Naive B cell (primary cell): ENCODE data around the gene ASB6. TPM values are rescaled to one million over a fixed set of nuclear protein-coding genes. Genes with fewer than 3 reads are reported as not detected.

Source experiments
- ATAC-seq, 2 donors: fragments of 150-1000 bp; cut with Tn5 transposase; 2 replicates each; pipeline ENCODE4 v1.10.0; 2021; ENCODE audit warnings: low read depth in 2 of 2, mild to moderate bottlenecking in 2 of 2, moderate library complexity in 2 of 2
- DNase-seq: peaks from one replicate; pipeline ENCODE4 v3.0.0; 2022
- H3K27ac Mint-ChIP-seq, 6 donors: one replicate each; pipeline ENCODE4 v1.8.0; 2020 to 2022; ENCODE audit warnings: mild to moderate bottlenecking in 6 of 6, mixed read lengths in 6 of 6, moderate library complexity in 5 of 6, inconsistent platforms in 2 of 6
- H3K27me3 Mint-ChIP-seq, 3 donors: one replicate each; pipeline ENCODE4 v1.8.0; 2021 to 2022; ENCODE audit warnings: mixed read lengths in 3 of 3, mild to moderate bottlenecking in 1 of 3
- H3K36me3 Mint-ChIP-seq, 2 donors: one replicate each; pipeline ENCODE4 v1.8.0; 2020 to 2022; ENCODE audit warnings: mixed read lengths in 2 of 2, inconsistent platforms in 1 of 2, mild to moderate bottlenecking in 1 of 2
- H3K4me1 Mint-ChIP-seq, 3 donors: one replicate each; pipeline ENCODE4 v1.8.0; 2020 to 2022; ENCODE audit warnings: mixed read lengths in 3 of 3, inconsistent platforms in 1 of 3, mild to moderate bottlenecking in 1 of 3, moderate library complexity in 1 of 3
- H3K4me3 Mint-ChIP-seq, 8 donors: one replicate each; pipeline ENCODE4 v1.8.0; 2020 to 2022; ENCODE audit warnings: mild to moderate bottlenecking in 8 of 8, mixed read lengths in 8 of 8, moderate library complexity in 8 of 8, inconsistent platforms in 2 of 8
- H3K9me3 Mint-ChIP-seq, 7 donors: one replicate each; pipeline ENCODE4 v1.8.0; 2020 to 2022; ENCODE audit warnings: mixed read lengths in 7 of 7, mild to moderate bottlenecking in 5 of 7, inconsistent platforms in 2 of 7, moderate library complexity in 1 of 7
- polyA plus RNA-seq, 6 donors: library from polyadenylated mRNA; unstranded; fragments of 300-500 nt; fragmentation: Illumina TruSeq; gene quantifications; one replicate each; pipeline ENCODE4 v1.2.3, GENCODE V29; 2021; ENCODE audit warnings: low read depth in 6 of 6

The ASB6 gene
- polyA plus RNA-seq, 6 donors from 2014 or later, result 13.3 to 23.4 (median 16.5) TPM

- peaks cover 0 to 17% (median 5%) of the 10 kb centered on the region in 3 donors for H3K27me3 Mint-ChIP-seq
- no peak overlapping the region for H3K27ac Mint-ChIP-seq
- H3K9me3 Mint-ChIP-seq, result peaks cover 0 to 2% (median 0%) of the 10 kb centered on the region in 7 donors
- no peak for ATAC-seq
- H3K4me1 Mint-ChIP-seq, result peaks cover 0 to 5% (median under 1%) of the 10 kb centered on the region in 3 donors
- DNase-seq, result no peak
- H3K4me3 Mint-ChIP-seq, result peak overlapping the region in 1 of 8 donors; percentile 50
- no peaks in the 10 kb centered on the region for H3K36me3 Mint-ChIP-seq
Measured at GRCh38 chr9:129647635-129648034, 5.7 kb upstream of the ASB6 start.

- Mint-ChIP-seq H3K4me3 (peak overlapping the region in 2 of 8 donors; percentile 15 to 29), H3K9me3 (peaks cover 0 to 2% (median 0%) of the 10 kb centered on the region in 7 donors), H3K4me1 (peaks cover 0 to 5% (median 4%) of the 10 kb centered on the region in 3 donors), H3K27ac (peak overlapping the region in 1 of 6 donors; percentile 53), H3K27me3 (peaks cover 0 to 17% (median 5%) of the 10 kb centered on the region in 3 donors), H3K36me3 (no peaks in the 10 kb centered on the region)
- ATAC-seq (no peak), DNase-seq (no peak)
Measured at GRCh38 chr9:129646654-129647053, 4.7 kb upstream of the ASB6 start.

GRCh38 chr9:129646252-129646651, 4.3 kb upstream of the ASB6 start:
- no peak for ATAC-seq
- peaks cover 0 to 2% (median 0%) of the 10 kb centered on the region in 7 donors for H3K9me3 Mint-ChIP-seq
- DNase-seq, result no peak
- H3K4me1 Mint-ChIP-seq, result peaks cover 2 to 8% (median 7%) of the 10 kb centered on the region in 3 donors
- no peaks in the 10 kb centered on the region for H3K36me3 Mint-ChIP-seq
- peaks cover 0 to 17% (median 5%) of the 10 kb centered on the region in 3 donors for H3K27me3 Mint-ChIP-seq
- H3K4me3 Mint-ChIP-seq, result peak overlapping the region in 1 of 8 donors; percentile 15
- H3K27ac Mint-ChIP-seq, result no peak overlapping the region

- peak overlapping the region in 1 of 6 donors; percentile 65 for H3K27ac Mint-ChIP-seq
- H3K9me3 Mint-ChIP-seq, result peaks cover 0 to 2% (median 0%) of the 10 kb centered on the region in 7 donors
- H3K4me3 Mint-ChIP-seq, result peak overlapping the region in 1 of 8 donors; percentile 36
- peaks cover 0 to 10% (median 5%) of the 10 kb centered on the region in 3 donors for H3K27me3 Mint-ChIP-seq
- DNase-seq (no peak), ATAC-seq (no peak)
- H3K36me3 Mint-ChIP-seq, result no peaks in the 10 kb centered on the region
- H3K4me1 Mint-ChIP-seq, result peaks cover 12 to 19% (median 13%) of the 10 kb centered on the region in 3 donors
Measured at GRCh38 chr9:129644902-129645301, 3.0 kb upstream of the ASB6 start.

GRCh38 chr9:129644365-129644764, 2.4 kb upstream of the ASB6 start:
- Mint-ChIP-seq H3K27me3 (peaks cover 0 to 9% (median 5%) of the 10 kb centered on the region in 3 donors), H3K36me3 (no peaks in the 10 kb centered on the region), H3K27ac (peak overlapping the region in 1 of 6 donors; percentile 62), H3K4me1 (peaks cover 13 to 21% (median 14%) of the 10 kb centered on the region in 3 donors), H3K4me3 (peak overlapping the region in 1 of 8 donors; percentile 77), H3K9me3 (peaks cover 0 to 2% (median 0%) of the 10 kb centered on the region in 7 donors)
- no peak for ATAC-seq
- no peak for DNase-seq

GRCh38 chr9:129643706-129644105, 1.8 kb upstream of the ASB6 start:
- no peaks in the 10 kb centered on the region for H3K36me3 Mint-ChIP-seq
- H3K4me3 Mint-ChIP-seq, result peak overlapping the region in 5 of 8 donors; percentile 67 to 83 (median 77)
- H3K9me3 Mint-ChIP-seq, result peaks cover 0 to 2% (median 0%) of the 10 kb centered on the region in 7 donors
- H3K4me1 Mint-ChIP-seq, result peaks cover 13 to 21% (median 15%) of the 10 kb centered on the region in 3 donors
- peaks cover 0 to 9% (median 5%) of the 10 kb centered on the region in 3 donors for H3K27me3 Mint-ChIP-seq
- DNase-seq (no peak), ATAC-seq (no peak)
- no peak overlapping the region for H3K27ac Mint-ChIP-seq

GRCh38 chr9:129640871-129641749, 841 bp downstream of the ASB6 start:
- ATAC-seq (peak in 1 of 2 donors; percentile 15), DNase-seq (no peak)
- Mint-ChIP-seq H3K27ac (peak overlapping the region in 4 of 6 donors; percentile 57 to 89 (median 77)), H3K36me3 (peaks cover 0 to 8% of the 10 kb centered on the region in 2 donors), H3K9me3 (no peaks in the 10 kb centered on the region), H3K4me1 (peaks cover 14 to 32% (median 19%) of the 10 kb centered on the region in 3 donors), H3K4me3 (peak overlapping the region; percentile 77 to 91 (median 84)), H3K27me3 (no peaks in the 10 kb centered on the region)

- peak overlapping the region; percentile 15 to 91 (median 84) for H3K4me3 Mint-ChIP-seq
Measured at GRCh38 chr9:129640086-129640870, 1.7 kb downstream of the ASB6 start.

GRCh38 chr9:129639756-129640085, 2.2 kb downstream of the ASB6 start:
- Mint-ChIP-seq H3K27ac (peak overlapping the region in 2 of 6 donors; percentile 10 to 77), H3K9me3 (no peaks in the 10 kb centered on the region), H3K27me3 (no peaks in the 10 kb centered on the region), H3K36me3 (peaks cover 6 to 8% of the 10 kb centered on the region in 2 donors), H3K4me1 (peaks cover 14 to 32% (median 19%) of the 10 kb centered on the region in 3 donors), H3K4me3 (peak overlapping the region in 5 of 8 donors; percentile 77 to 91 (median 83))
- ATAC-seq (no peak), DNase-seq (no peak)

More at GRCh38 chr9:129640086-129640870, 1.7 kb downstream of the ASB6 start:
- H3K9me3 Mint-ChIP-seq, result no peaks in the 10 kb centered on the region
- DNase-seq (no peak), ATAC-seq (no peak)
- peaks cover 14 to 32% (median 19%) of the 10 kb centered on the region in 3 donors for H3K4me1 Mint-ChIP-seq
- H3K27ac Mint-ChIP-seq, result peak overlapping the region in 4 of 6 donors; percentile 10 to 85 (median 50)
- no peaks in the 10 kb centered on the region for H3K27me3 Mint-ChIP-seq
- H3K36me3 Mint-ChIP-seq, result peaks cover under 1 to 8% of the 10 kb centered on the region in 2 donors

- H3K27ac Mint-ChIP-seq, result no peak overlapping the region
- no peak for DNase-seq
- H3K9me3 Mint-ChIP-seq, result no peaks in the 10 kb centered on the region
- peaks cover 14 to 32% (median 19%) of the 10 kb centered on the region in 3 donors for H3K4me1 Mint-ChIP-seq
- H3K36me3 Mint-ChIP-seq, result peaks cover 6 to 8% of the 10 kb centered on the region in 2 donors
- ATAC-seq, result no peak
- H3K4me3 Mint-ChIP-seq, result peak overlapping the region in 1 of 8 donors; percentile 77
- H3K27me3 Mint-ChIP-seq, result no peaks in the 10 kb centered on the region
Measured at GRCh38 chr9:129639034-129639630, 2.8 kb downstream of the ASB6 start.

- ATAC-seq, result no peak
- peaks cover 14 to 32% (median 19%) of the 10 kb centered on the region in 3 donors for H3K4me1 Mint-ChIP-seq
- peaks cover 6 to 8% of the 10 kb centered on the region in 2 donors for H3K36me3 Mint-ChIP-seq
- H3K9me3 Mint-ChIP-seq, result no peaks in the 10 kb centered on the region
- peak overlapping the region in 4 of 6 donors; percentile 27 to 92 (median 70) for H3K27ac Mint-ChIP-seq
- peak overlapping the region in 5 of 8 donors; percentile 9 to 80 (median 75) for H3K4me3 Mint-ChIP-seq
- DNase-seq, result no peak
- no peaks in the 10 kb centered on the region for H3K27me3 Mint-ChIP-seq
Measured at GRCh38 chr9:129637673-129638439, 4.1 kb downstream of the ASB6 start.

- Mint-ChIP-seq H3K9me3 (no peaks in the 10 kb centered on the region), H3K36me3 (peaks cover 6 to 8% of the 10 kb centered on the region in 2 donors), H3K27me3 (no peaks in the 10 kb centered on the region), H3K4me3 (peak overlapping the region in 1 of 8 donors; percentile 75), H3K27ac (peak overlapping the region in 1 of 6 donors; percentile 54), H3K4me1 (peaks cover 14 to 27% (median 25%) of the 10 kb centered on the region in 3 donors)
- DNase-seq, result no peak
- no peak for ATAC-seq
Measured at GRCh38 chr9:129637102-129637501, 4.8 kb downstream of the ASB6 start.
